SK-N-SH treated with all-trans-retinoic acid at 6 μM for 48 hours (cell line): ENCODE data around the gene LRP10.

Source experiments
- ATAC-seq: fragments of 200-7000 bp; cut with Tn5 transposase; 3 replicates; pipeline ENCODE4 v1.9.1; 2020; ENCODE audit warnings: mild to moderate bottlenecking, moderate library complexity
- ARNTL ChIP-seq: fragments of 450-650 bp; formaldehyde crosslinking; IDR thresholded peaks from 2 replicates; pipeline ENCODE4 v1.5.0; 2020; ENCODE audit warnings: low read depth, mild to moderate bottlenecking, moderate library complexity, borderline replicate concordance
- BACH2 ChIP-seq: fragments of 250-450 bp; sonication (Bioruptor Pico); IDR thresholded peaks from 2 replicates; pipeline ENCODE4 v1.9.0; 2021; ENCODE audit warnings: mild to moderate bottlenecking, borderline replicate concordance
- CSDC2 ChIP-seq: fragments of 250-450 bp; sonication (Bioruptor Pico); IDR thresholded peaks from 2 replicates; pipeline ENCODE4 v1.5.0; 2020; ENCODE audit warnings: mild to moderate bottlenecking, moderate library complexity
- ESRRG ChIP-seq: fragments of 250-450 bp; sonication (Bioruptor Pico); IDR thresholded peaks from 2 replicates; pipeline ENCODE4 v1.6.1; 2021; ENCODE audit warnings: mild to moderate bottlenecking
- GLIS3 ChIP-seq: fragments of 250-450 bp; sonication (Bioruptor Pico); IDR thresholded peaks from 2 replicates; pipeline ENCODE4 v1.5.0; 2020; ENCODE audit warnings: mild to moderate bottlenecking, moderate library complexity
- ISL1 ChIP-seq: fragments of 250-450 bp; sonication (Bioruptor Pico); IDR thresholded peaks from 2 replicates; pipeline ENCODE4 v2.1.2; 2022; ENCODE audit warnings: mild to moderate bottlenecking, moderate library complexity
- PPARA ChIP-seq: fragments of 250-450 bp; sonication (Bioruptor Pico); IDR thresholded peaks from 2 replicates; pipeline ENCODE4 v1.5.0; 2020; ENCODE audit warnings: mild to moderate bottlenecking, borderline replicate concordance
- RARB ChIP-seq: fragments of 250-450 bp; sonication (Bioruptor Pico); IDR thresholded peaks from 2 replicates; pipeline ENCODE4 v1.8.0; 2021; ENCODE audit warnings: mild to moderate bottlenecking, moderate library complexity
- SNAI2 ChIP-seq: fragments of 250-450 bp; sonication (Bioruptor Pico); IDR thresholded peaks from 2 replicates; pipeline ENCODE4 v1.5.0; 2020; ENCODE audit warnings: mild to moderate bottlenecking, moderate library complexity
- TOX ChIP-seq: fragments of 250-450 bp; sonication (Bioruptor Pico); IDR thresholded peaks from 2 replicates; pipeline ENCODE4 v1.8.0; 2021; ENCODE audit warnings: mild to moderate bottlenecking, moderate library complexity, borderline replicate concordance
- ZC3H10 ChIP-seq: fragments of 250-450 bp; sonication (Bioruptor Pico); IDR thresholded peaks from 2 replicates; pipeline ENCODE4 v1.5.1; 2021; ENCODE audit warnings: mild to moderate bottlenecking, moderate library complexity
- ZFP3 ChIP-seq: fragments of 250-450 bp; sonication (Bioruptor Pico); IDR thresholded peaks from 2 replicates; pipeline ENCODE4 v1.5.0; 2020; ENCODE audit warnings: mild to moderate bottlenecking, moderate library complexity
- ZFP30 ChIP-seq: fragments of 450-650 bp; formaldehyde crosslinking; IDR thresholded peaks from 2 replicates; pipeline ENCODE4 v1.5.0; 2022; ENCODE audit warnings: mild to moderate bottlenecking, moderate library complexity
- ZNF70 ChIP-seq: fragments of 450-650 bp; formaldehyde crosslinking; IDR thresholded peaks from 2 replicates; pipeline ENCODE4 v1.5.0; 2020; ENCODE audit warnings: mild to moderate bottlenecking, moderate library complexity
- TF ChIP-seq, protein P1 (sequence below): fragments of 250-450 bp; sonication (Bioruptor Pico); IDR thresholded peaks from 2 replicates; pipeline ENCODE4 v1.5.0; 2020; ENCODE audit warnings: mild to moderate bottlenecking, moderate library complexity
- TF ChIP-seq, protein P2 (sequence below): fragments of 250-450 bp; sonication (Bioruptor Pico); IDR thresholded peaks from 2 replicates; pipeline ENCODE4 v1.5.1; 2021; ENCODE audit warnings: mild to moderate bottlenecking, moderate library complexity
- TF ChIP-seq, protein P3 (sequence below): fragments of 250-450 bp; sonication (Bioruptor Pico); IDR thresholded peaks from 2 replicates; pipeline ENCODE4 v1.8.0; 2021; ENCODE audit warnings: low read depth, mild to moderate bottlenecking, moderate library complexity, borderline replicate concordance
- TF ChIP-seq, protein P4 (sequence below): fragments of 250-450 bp; sonication (Bioruptor Pico); IDR thresholded peaks from 2 replicates; pipeline ENCODE4 v1.8.0; 2020; ENCODE audit warnings: mild to moderate bottlenecking, moderate library complexity, borderline replicate concordance
- TF ChIP-seq, protein P5 (sequence below): fragments of 250-450 bp; sonication (Bioruptor Pico); IDR thresholded peaks from 2 replicates; pipeline ENCODE4 v1.5.1; 2020; ENCODE audit warnings: low read depth, mild to moderate bottlenecking, moderate library complexity

The LRP10 gene

DNA sequence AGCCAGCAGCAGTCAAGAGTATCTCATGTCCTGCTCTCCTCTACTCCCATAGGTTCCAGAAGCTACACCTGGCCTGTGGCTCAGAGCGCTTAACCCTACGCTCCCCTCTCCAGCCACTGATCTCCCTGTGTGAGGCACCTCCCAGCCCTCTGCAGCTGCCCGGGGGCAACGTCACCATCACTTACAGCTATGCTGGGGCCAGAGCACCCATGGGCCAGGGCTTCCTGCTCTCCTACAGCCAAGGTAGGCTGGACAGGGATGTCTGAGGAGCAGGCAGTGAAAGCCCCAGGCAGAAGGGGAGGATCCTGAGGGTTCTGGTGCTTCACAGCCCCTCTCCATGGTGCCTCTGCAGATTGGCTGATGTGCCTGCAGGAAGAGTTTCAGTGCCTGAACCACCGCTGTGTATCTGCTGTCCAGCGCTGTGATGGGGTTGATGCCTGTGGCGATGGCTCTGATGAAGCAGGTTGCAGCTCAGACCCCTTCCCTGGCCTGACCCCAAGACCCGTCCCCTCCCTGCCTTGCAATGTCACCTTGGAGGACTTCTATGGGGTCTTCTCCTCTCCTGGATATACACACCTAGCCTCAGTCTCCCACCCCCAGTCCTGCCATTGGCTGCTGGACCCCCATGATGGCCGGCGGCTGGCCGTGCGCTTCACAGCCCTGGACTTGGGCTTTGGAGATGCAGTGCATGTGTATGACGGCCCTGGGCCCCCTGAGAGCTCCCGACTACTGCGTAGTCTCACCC lies 3.6 kb downstream of the LRP10 start:
- ATAC-seq: no peak

DNA sequence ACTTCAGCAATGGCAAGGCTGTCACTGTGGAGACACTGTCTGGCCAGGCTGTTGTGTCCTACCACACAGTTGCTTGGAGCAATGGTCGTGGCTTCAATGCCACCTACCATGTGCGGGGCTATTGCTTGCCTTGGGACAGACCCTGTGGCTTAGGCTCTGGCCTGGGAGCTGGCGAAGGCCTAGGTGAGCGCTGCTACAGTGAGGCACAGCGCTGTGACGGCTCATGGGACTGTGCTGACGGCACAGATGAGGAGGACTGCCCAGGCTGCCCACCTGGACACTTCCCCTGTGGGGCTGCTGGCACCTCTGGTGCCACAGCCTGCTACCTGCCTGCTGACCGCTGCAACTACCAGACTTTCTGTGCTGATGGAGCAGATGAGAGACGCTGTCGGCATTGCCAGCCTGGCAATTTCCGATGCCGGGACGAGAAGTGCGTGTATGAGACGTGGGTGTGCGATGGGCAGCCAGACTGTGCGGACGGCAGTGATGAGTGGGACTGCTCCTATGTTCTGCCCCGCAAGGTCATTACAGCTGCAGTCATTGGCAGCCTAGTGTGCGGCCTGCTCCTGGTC lies 4.3 kb downstream of the LRP10 start:
- no peak for ATAC-seq
- TF ChIP-seq, protein P1, sequence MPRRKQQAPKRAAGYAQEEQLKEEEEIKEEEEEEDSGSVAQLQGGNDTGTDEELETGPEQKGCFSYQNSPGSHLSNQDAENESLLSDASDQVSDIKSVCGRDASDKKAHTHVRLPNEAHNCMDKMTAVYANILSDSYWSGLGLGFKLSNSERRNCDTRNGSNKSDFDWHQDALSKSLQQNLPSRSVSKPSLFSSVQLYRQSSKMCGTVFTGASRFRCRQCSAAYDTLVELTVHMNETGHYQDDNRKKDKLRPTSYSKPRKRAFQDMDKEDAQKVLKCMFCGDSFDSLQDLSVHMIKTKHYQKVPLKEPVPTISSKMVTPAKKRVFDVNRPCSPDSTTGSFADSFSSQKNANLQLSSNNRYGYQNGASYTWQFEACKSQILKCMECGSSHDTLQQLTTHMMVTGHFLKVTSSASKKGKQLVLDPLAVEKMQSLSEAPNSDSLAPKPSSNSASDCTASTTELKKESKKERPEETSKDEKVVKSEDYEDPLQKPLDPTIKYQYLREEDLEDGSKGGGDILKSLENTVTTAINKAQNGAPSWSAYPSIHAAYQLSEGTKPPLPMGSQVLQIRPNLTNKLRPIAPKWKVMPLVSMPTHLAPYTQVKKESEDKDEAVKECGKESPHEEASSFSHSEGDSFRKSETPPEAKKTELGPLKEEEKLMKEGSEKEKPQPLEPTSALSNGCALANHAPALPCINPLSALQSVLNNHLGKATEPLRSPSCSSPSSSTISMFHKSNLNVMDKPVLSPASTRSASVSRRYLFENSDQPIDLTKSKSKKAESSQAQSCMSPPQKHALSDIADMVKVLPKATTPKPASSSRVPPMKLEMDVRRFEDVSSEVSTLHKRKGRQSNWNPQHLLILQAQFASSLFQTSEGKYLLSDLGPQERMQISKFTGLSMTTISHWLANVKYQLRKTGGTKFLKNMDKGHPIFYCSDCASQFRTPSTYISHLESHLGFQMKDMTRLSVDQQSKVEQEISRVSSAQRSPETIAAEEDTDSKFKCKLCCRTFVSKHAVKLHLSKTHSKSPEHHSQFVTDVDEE (CRISPR knock-in tag): no peak
- TF ChIP-seq ESRRG (CRISPR knock-in tag): no peak
- TF ChIP-seq ZFP30 (CRISPR knock-in tag): no peak
- TF ChIP-seq PPARA (CRISPR knock-in tag): no peak
- TF ChIP-seq ZC3H10 (CRISPR knock-in tag): no peak
- TF ChIP-seq CSDC2: no peak
- TF ChIP-seq, protein P2, sequence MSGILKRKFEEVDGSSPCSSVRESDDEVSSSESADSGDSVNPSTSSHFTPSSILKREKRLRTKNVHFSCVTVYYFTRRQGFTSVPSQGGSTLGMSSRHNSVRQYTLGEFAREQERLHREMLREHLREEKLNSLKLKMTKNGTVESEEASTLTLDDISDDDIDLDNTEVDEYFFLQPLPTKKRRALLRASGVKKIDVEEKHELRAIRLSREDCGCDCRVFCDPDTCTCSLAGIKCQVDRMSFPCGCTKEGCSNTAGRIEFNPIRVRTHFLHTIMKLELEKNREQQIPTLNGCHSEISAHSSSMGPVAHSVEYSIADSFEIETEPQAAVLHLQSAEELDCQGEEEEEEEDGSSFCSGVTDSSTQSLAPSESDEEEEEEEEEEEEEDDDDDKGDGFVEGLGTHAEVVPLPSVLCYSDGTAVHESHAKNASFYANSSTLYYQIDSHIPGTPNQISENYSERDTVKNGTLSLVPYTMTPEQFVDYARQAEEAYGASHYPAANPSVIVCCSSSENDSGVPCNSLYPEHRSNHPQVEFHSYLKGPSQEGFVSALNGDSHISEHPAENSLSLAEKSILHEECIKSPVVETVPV (CRISPR knock-in tag): no peak
- TF ChIP-seq, protein P3, sequence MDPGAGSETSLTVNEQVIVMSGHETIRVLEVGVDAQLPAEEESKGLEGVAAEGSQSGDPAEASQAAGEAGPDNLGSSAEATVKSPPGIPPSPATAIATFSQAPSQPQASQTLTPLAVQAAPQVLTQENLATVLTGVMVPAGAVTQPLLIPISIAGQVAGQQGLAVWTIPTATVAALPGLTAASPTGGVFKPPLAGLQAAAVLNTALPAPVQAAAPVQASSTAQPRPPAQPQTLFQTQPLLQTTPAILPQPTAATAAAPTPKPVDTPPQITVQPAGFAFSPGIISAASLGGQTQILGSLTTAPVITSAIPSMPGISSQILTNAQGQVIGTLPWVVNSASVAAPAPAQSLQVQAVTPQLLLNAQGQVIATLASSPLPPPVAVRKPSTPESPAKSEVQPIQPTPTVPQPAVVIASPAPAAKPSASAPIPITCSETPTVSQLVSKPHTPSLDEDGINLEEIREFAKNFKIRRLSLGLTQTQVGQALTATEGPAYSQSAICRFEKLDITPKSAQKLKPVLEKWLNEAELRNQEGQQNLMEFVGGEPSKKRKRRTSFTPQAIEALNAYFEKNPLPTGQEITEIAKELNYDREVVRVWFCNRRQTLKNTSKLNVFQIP (CRISPR knock-in tag): no peak
- no peak for TF ChIP-seq TOX (CRISPR knock-in tag)
- TF ChIP-seq ISL1: no peak
- TF ChIP-seq, protein P4, sequence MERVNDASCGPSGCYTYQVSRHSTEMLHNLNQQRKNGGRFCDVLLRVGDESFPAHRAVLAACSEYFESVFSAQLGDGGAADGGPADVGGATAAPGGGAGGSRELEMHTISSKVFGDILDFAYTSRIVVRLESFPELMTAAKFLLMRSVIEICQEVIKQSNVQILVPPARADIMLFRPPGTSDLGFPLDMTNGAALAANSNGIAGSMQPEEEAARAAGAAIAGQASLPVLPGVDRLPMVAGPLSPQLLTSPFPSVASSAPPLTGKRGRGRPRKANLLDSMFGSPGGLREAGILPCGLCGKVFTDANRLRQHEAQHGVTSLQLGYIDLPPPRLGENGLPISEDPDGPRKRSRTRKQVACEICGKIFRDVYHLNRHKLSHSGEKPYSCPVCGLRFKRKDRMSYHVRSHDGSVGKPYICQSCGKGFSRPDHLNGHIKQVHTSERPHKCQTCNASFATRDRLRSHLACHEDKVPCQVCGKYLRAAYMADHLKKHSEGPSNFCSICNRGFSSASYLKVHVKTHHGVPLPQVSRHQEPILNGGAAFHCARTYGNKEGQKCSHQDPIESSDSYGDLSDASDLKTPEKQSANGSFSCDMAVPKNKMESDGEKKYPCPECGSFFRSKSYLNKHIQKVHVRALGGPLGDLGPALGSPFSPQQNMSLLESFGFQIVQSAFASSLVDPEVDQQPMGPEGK: no peak
- no peak for TF ChIP-seq ZFP3 (CRISPR knock-in tag)

More for the DNA sequence above, 3.6 kb downstream of the LRP10 start:
- TF ChIP-seq ESRRG (CRISPR knock-in tag) (no peak), BACH2 (CRISPR knock-in tag) (no peak), ARNTL (CRISPR knock-in tag) (no peak), ZNF70 (no peak), RARB (CRISPR knock-in tag) (no peak), ZC3H10 (CRISPR knock-in tag) (no peak), ZFP3 (CRISPR knock-in tag) (no peak), ISL1 (no peak), ZFP30 (CRISPR knock-in tag) (no peak), PPARA (CRISPR knock-in tag) (no peak), TOX (CRISPR knock-in tag) (no peak), GLIS3 (CRISPR knock-in tag) (no peak), SNAI2 (CRISPR knock-in tag) (no peak)
- TF ChIP-seq, protein P1 (CRISPR knock-in tag): no peak
- TF ChIP-seq, protein P2 (CRISPR knock-in tag): no peak
- TF ChIP-seq, protein P5, sequence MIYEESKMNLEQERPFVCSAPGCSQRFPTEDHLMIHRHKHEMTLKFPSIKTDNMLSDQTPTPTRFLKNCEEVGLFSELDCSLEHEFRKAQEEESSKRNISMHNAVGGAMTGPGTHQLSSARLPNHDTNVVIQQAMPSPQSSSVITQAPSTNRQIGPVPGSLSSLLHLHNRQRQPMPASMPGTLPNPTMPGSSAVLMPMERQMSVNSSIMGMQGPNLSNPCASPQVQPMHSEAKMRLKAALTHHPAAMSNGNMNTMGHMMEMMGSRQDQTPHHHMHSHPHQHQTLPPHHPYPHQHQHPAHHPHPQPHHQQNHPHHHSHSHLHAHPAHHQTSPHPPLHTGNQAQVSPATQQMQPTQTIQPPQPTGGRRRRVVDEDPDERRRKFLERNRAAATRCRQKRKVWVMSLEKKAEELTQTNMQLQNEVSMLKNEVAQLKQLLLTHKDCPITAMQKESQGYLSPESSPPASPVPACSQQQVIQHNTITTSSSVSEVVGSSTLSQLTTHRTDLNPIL (CRISPR knock-in tag): no peak
- TF ChIP-seq, protein P4: no peak
